Measurements from ENCODE around the gene PLEKHH2.
"Not testable (repeated sequence)": the region's sequence is repeated elsewhere in the genome, so short reads cannot be mapped to it uniquely, and the experiment has no call there.

The PLEKHH2 gene

DNA sequence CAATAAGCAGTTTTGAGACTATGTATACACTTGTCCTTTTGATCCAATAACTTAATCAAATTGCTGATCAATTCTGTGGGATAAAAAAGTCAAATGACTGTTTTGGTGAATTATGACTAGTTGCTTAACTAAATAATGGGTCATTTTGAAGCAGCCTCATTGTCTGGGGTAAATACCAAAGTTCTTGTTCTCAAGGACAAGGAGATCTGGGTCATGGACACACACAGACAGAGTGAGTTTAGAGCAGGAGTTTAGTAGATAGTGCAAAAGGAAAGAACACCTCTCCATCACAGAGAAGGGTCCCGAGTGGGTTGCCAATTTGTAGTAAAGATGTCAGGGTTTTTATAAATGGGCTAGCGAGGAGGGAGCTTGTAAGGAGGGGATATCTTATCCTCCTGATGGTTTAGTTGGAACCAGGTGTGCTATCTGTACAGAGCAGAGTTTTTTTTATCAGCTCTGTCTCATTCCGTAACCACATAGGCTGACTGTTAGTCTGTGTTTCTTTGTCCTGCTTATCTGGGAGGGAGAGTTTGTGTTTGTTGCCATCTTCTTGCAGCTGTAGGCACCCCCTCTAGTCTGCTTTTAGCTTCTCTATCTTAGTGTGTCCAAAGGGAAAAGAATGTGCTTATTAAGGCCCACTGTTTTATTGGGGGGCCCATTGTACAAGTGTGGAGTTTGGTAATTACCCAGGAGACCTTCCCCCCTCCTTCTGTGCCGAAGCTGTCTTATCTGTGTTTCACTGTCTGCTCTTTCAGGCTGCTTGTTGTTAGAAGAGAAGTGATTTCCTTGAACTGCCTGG, 87.9 kb downstream of the PLEKHH2 start:
- DNase-seq: no peak

- no peak for DNase-seq
These were observed 88.7 kb downstream of the PLEKHH2 start for GRCh38 chr2:43725711-43726246.

GRCh38 chr2:43726961-43727633, 90.0 kb downstream of the PLEKHH2 start:
- DNase-seq: not testable (repeated sequence)

- DNase-seq: no peak
These were observed 90.6 kb downstream of the PLEKHH2 start for GRCh38 chr2:43727634-43728014.

DNA sequence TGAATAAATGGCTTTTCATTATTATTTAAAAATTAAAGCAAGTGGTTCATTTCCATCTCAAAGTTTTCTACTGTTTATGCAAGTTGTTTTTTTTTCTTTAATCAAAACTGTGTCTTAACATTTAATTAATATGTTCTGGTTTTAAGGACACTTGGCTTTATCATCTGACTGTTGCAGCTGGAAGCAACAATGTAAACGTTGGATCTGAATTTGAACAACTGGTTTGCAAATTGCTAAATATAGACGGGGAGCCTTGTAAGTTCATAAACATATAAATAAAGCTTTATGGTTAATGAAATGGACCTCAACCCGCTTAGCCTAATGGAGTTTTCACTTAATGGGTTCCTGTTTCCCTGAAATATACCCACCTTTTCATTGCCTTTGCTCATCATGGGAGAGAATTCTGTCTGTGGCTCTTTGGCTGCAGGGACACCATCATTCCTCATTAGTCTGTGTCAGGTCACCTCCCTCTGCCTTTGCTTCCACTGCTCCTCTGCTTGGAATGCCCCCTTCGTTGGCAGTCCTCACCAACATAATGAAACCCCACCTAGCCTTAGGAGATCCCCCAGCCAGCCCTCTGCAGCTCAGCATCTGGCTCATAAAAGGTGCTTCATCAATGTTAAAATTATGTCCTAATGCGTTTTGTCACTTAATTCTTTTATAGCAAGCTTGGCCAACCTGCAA, 92.6 kb downstream of the PLEKHH2 start:
- DNase-seq: no peak

GRCh38 chr2:43731211-43731610, 94.2 kb downstream of the PLEKHH2 start:
- DNase-seq: no peak

GRCh38 chr2:43736637-43737036, 99.6 kb downstream of the PLEKHH2 start:
- DNase-seq: no peak

DNA sequence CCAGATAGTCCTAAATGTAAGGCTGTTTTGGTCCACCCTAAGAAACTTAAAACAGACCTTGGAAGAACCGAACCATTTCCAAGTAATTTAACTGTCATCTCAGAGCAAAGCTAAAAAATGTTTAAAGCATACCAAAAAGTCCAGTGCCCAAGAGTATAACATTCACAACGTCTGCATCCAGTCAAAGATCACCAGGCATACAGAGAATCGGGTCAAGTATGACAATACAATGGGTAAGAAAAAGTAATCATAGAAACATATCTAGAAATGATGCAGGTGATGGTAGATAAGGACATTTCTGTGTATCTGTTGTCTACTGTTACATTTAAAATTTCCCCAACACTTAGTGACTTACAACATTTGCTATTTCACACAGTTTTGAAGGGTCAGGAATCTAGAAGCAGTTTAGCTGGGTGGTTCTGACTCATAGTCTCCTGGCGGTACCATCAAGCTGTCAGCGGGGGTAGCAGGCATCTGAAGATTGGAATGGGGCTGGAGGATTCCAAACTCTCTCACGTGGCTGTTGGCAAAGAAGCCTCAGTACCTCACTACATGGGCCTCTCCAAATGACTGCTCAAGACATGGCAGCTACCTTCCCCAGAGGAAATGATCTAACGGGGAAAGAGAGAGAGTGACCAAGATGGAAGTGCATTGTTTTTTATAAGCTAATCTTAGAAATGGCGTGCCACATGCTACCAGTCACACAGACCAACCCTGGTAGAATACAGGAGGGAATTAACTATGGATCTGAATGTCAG, 100.2 kb downstream of the PLEKHH2 start:
- no peak for DNase-seq

- no peak for DNase-seq
These were observed 100.8 kb downstream of the PLEKHH2 start for GRCh38 chr2:43737855-43738254.

DNA sequence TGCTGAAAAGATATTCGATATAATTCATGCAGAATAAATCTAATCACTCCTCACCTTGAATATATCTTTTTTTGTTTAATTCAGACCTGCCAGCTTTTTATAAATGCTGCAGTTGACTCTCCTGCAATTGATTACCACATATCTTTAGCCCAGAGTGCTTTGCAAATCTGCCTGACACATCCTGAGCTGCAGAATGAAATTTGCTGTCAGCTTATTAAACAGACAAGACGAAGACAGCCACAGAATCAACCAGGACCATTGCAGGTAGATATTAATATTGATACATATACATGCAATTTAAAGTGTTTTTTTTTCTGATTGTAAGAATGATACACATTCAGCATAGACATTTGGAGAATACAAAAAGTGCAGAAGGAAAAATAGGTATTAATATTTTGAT, 101.2 kb downstream of the PLEKHH2 start:
- DNase-seq: no peak

DNA sequence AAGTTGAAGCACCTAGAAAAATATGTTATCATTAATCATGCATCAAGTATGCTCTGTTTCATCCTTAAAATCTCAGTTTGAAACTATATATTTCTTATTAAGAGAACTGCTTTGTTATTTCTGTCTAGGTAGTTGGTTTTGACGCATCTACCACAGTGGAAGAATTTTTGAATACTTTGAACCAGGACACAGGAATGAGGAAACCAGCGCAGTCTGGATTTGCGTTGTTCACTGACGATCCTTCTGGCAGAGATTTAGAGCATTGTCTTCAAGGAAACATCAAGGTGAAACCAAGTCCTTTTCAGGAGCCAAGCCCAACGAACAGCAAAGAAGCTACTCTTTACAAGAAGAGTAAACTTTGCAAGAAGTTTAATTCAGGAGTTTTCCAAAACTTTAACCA, 106.6 kb downstream of the PLEKHH2 start:
- no peak for DNase-seq

GRCh38 chr2:43745457-43745856, 108.4 kb downstream of the PLEKHH2 start:
- DNase-seq: no peak

GRCh38 chr2:43748333-43748732, 111.3 kb downstream of the PLEKHH2 start:
- no peak for DNase-seq

- DNase-seq: no peak
These were observed 112.5 kb downstream of the PLEKHH2 start for GRCh38 chr2:43749583-43749982.

GRCh38 chr2:43751476-43751990, 114.5 kb downstream of the PLEKHH2 start:
- DNase-seq: no peak

GRCh38 chr2:43752302-43752701, 115.2 kb downstream of the PLEKHH2 start:
- DNase-seq: no peak

DNA sequence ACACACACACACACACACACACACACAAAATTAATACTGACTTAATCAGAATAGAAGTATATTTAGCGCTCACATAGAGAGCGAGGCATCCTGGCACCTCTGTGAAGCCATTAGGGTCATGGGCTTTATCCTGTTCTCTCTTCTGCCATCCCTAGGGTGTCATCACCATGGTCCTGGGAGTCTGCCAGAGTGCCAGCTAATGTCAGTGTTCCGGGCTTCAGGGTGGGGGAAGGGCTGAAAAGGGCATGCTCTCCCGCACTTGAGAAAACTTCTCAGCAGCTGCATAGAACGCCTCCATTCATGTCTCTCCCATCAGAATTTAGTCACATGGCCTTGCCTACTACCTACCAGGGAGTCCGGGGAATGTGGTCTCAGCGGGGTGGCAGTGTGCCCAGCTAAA, 117.1 kb downstream of the PLEKHH2 start:
- no peak for DNase-seq

GRCh38 chr2:43758739-43759138, 121.7 kb downstream of the PLEKHH2 start:
- DNase-seq: no peak

- no peak for DNase-seq
These were observed 122.1 kb downstream of the PLEKHH2 start for GRCh38 chr2:43759195-43759594.

DNA sequence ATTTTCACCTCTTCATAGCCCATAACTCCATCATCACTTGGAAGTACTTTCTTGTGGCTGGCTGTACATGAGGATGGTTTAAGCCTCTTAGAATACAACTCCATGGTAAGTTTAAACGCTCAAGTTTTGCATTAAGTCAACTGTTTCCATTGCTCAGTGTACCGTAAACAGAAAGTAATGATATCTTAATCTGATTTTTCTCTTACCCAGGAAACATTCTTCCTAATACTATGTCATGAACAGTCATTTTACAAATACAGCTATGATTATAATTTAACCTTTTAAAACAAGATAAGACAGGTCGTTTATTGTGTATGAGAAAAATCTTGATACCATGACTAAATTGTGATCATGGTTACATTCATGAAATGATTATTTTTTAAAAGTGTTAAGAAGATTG, 125.2 kb downstream of the PLEKHH2 start:
- DNase-seq: no peak

DNA sequence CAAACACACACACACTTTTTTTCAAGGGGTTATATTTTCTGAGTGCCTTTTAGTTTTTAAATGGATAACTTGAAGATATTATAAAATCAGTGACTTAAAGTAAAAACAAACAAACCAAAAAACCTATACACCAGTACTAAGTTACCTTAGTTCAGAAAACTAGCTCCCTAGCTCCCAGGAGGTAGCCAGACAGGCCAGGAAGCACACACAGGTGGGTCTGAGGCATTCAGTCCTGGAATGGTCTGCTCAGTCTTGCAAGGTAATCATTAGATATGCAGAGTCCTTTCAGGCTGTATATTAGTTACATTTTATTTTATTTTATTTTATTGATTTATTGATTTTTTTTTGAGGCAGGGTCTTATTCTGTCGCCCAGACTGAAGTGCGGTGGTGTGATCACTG, 126.0 kb downstream of the PLEKHH2 start:
- no peak for DNase-seq

DNA sequence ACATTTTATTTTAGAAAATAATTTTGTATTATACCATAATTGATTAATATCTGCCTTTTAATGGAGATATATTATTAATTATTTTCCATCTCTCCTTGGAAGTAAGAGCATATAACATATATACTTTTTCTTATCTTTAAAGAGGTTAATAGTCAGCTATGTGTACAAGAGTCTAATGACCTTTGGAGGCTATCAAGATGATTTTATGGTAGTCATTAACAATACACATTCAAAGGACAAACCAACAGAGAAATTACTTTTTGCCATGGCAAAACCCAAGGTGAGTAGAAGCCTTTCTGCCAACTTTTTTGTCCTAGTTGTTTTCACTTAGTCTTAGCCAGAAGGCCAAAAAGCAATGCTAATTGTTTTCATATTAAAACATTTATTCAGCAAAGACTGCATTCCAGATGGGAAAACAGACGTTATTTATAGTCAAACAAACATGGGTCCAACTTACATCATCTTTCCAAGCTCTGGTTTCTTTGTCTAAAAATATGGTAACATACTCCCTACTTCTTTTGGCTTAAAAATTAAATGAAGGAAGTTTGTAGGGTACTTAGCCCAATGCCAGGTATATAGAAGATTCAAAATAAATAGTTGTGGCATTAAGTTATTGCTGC, 127.1 kb downstream of the PLEKHH2 start:
- no peak for DNase-seq

All from CD4-positive, alpha-beta T cell treated with Interleukin-10 for 1 hour (primary cell).